PC-3 (cell line): ENCODE measurements around the gene ACY1.

Source experiments
- EZH2 ChIP-seq: fragments of 300-600 bp; sonication (generic); IDR thresholded peaks from one replicate; pipeline ENCODE4 v1.6.1; 2017; ENCODE audit warnings: antibody characterized with exemption, mild to moderate bottlenecking, low read length; ENCODE audit not compliant: unreplicated experiment
- TF ChIP-seq, protein P1 (sequence below): fragments of 300-600 bp; sonication (generic); conservative IDR thresholded peaks from 2 replicates; pipeline ENCODE4 v1.5.1; 2017; ENCODE audit warnings: antibody characterized with exemption, low read depth, mild to moderate bottlenecking, low read length

DNA sequence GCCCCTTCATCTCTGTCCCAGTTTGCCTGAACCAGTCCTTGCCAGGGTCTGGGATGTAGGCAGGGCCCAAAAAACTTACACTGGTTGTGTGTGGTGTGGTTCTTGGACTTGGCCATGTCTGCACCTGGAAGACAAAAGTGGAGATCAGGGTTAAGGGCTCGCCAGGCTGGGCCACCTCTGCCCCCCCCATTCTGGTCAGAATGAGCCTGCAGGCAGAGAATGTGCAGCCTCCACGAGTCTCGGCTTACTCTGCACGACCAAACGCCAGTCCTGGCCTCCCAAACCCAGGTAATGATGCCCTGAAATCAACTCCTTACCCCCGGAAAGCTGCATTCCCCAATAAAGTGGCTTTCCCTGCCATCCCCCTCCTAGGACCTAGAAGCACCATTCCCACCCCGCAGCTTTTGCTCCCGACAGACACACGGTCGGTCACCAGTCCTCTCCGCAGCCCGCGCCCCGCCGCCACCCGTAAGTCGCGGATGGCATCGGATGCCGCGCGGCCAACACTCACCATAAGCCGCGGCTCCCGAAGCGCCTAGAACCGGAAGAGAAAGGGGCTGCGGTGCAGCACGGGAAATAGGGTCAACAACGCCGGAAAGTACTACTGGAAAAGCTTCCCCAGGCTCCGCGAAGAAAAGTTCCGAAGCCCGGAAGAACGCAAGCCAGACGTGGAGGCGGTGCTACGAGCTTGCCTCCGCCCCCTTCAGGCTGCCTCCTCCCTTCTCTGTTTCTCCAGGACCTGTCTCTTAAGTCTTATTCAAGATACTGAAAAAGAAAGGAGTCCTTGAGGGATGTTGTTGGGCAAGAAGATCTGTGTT lies 12.2 kb downstream of the ACY1 start, which contains the start of gene RPL29:
- TF ChIP-seq, protein P1, sequence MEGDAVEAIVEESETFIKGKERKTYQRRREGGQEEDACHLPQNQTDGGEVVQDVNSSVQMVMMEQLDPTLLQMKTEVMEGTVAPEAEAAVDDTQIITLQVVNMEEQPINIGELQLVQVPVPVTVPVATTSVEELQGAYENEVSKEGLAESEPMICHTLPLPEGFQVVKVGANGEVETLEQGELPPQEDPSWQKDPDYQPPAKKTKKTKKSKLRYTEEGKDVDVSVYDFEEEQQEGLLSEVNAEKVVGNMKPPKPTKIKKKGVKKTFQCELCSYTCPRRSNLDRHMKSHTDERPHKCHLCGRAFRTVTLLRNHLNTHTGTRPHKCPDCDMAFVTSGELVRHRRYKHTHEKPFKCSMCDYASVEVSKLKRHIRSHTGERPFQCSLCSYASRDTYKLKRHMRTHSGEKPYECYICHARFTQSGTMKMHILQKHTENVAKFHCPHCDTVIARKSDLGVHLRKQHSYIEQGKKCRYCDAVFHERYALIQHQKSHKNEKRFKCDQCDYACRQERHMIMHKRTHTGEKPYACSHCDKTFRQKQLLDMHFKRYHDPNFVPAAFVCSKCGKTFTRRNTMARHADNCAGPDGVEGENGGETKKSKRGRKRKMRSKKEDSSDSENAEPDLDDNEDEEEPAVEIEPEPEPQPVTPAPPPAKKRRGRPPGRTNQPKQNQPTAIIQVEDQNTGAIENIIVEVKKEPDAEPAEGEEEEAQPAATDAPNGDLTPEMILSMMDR = no peak
- no peak for TF ChIP-seq EZH2
